ENCODE data around the gene ST8SIA5.

GRCh38 chr18:46711444-46711863 lies 45.4 kb downstream of the ST8SIA5 start:
- TF ChIP-seq CTCF (conservative IDR thresholded peaks at IDR 0.05 in 1 of 2, IDR thresholded peaks at IDR 0.05 in 1 of 2; ENCODE audit: low read depth in 1 of 2, low read length in 2 of 2) (no peak), EZH2 (IDR thresholded peaks at IDR 0.05; ENCODE audit: low read length, missing control alignments) (no peak)

All from fibroblast of lung (primary cell).